WTC11 (cell line): ENCODE data around the gene MPV17L2. TPM values are rescaled to one million over a fixed set of nuclear protein-coding genes. Genes with fewer than 3 reads are reported as not detected.

Experiments used
- AR ChIP-seq: fragments of 250-450 bp; sonication (Bioruptor Pico); IDR thresholded peaks from 2 replicates; pipeline ENCODE4 v1.9.0; 2021; ENCODE audit warnings: mild to moderate bottlenecking
- ATF6 ChIP-seq: sonication (generic); formaldehyde crosslinking; IDR thresholded peaks from 2 replicates; pipeline ENCODE4 v1.8.1; 2023; ENCODE audit warnings: mild to moderate bottlenecking, missing genetic modification reagents
- CBFB ChIP-seq: sonication (generic); formaldehyde crosslinking; IDR thresholded peaks from 2 replicates; pipeline ENCODE4 v1.8.1; 2022; ENCODE audit warnings: mild to moderate bottlenecking, low read depth, missing genetic modification reagents
- E2F4 ChIP-seq: sonication (generic); formaldehyde crosslinking; IDR thresholded peaks from 2 replicates; pipeline ENCODE4 v1.8.1; 2022; ENCODE audit warnings: low read depth, mild to moderate bottlenecking, moderate library complexity, missing genetic modification reagents, borderline replicate concordance
- ELF4 ChIP-seq: sonication (generic); formaldehyde crosslinking; IDR thresholded peaks from 2 replicates; pipeline ENCODE4 v1.8.1; 2022; ENCODE audit warnings: low read depth, mild to moderate bottlenecking, moderate library complexity, missing genetic modification reagents
- ERG ChIP-seq: fragments of 250-450 bp; sonication (Bioruptor Pico); IDR thresholded peaks from 2 replicates; pipeline ENCODE4 v1.8.0; 2021; ENCODE audit warnings: mild to moderate bottlenecking
- FOXK1 ChIP-seq: sonication (generic); formaldehyde crosslinking; IDR thresholded peaks from 2 replicates; pipeline ENCODE4 v1.8.0; 2022; ENCODE audit warnings: mild to moderate bottlenecking, moderate library complexity, missing genetic modification reagents
- JUN ChIP-seq: sonication (generic); formaldehyde crosslinking; IDR thresholded peaks from 2 replicates; pipeline ENCODE4 v1.8.0; 2023; ENCODE audit warnings: mild to moderate bottlenecking, missing genetic modification reagents
- MLX ChIP-seq: sonication (generic); formaldehyde crosslinking; IDR thresholded peaks from 2 replicates; pipeline ENCODE4 v1.8.1; 2023; ENCODE audit warnings: mild to moderate bottlenecking, missing genetic modification reagents, moderate library complexity
- MYBL2 ChIP-seq: sonication (generic); formaldehyde crosslinking; IDR thresholded peaks from 2 replicates; pipeline ENCODE4 v1.8.1; 2023; ENCODE audit warnings: mild to moderate bottlenecking, moderate library complexity, missing genetic modification reagents
- NR1H2 ChIP-seq: sonication (generic); formaldehyde crosslinking; IDR thresholded peaks from 2 replicates; pipeline ENCODE4 v1.9.0; 2021; ENCODE audit warnings: mild to moderate bottlenecking, moderate library complexity, missing genetic modification reagents
- PRDM15 ChIP-seq: sonication (generic); formaldehyde crosslinking; IDR thresholded peaks from 2 replicates; pipeline ENCODE4 v1.8.0; 2022; ENCODE audit warnings: missing genetic modification reagents
- PREB ChIP-seq: sonication (generic); formaldehyde crosslinking; IDR thresholded peaks from 2 replicates; pipeline ENCODE4 v1.8.1; 2022; ENCODE audit warnings: mild to moderate bottlenecking, missing genetic modification reagents, moderate library complexity, borderline replicate concordance
- TEAD1 ChIP-seq: sonication (generic); formaldehyde crosslinking; IDR thresholded peaks from 2 replicates; pipeline ENCODE4 v1.8.0; 2022; ENCODE audit warnings: mild to moderate bottlenecking, missing genetic modification reagents
- ZBTB43 ChIP-seq: sonication (generic); formaldehyde crosslinking; IDR thresholded peaks from 2 replicates; pipeline ENCODE4 v1.8.1; 2023; ENCODE audit warnings: mild to moderate bottlenecking, missing genetic modification reagents
- ZNF263 ChIP-seq: sonication (generic); formaldehyde crosslinking; IDR thresholded peaks from 2 replicates; pipeline ENCODE4 v1.8.1; 2022; ENCODE audit warnings: low read depth, mild to moderate bottlenecking, moderate library complexity, missing genetic modification reagents
- ZNF317 ChIP-seq: sonication (generic); formaldehyde crosslinking; IDR thresholded peaks from 2 replicates; pipeline ENCODE4 v1.8.1; 2023; ENCODE audit warnings: low read depth, mild to moderate bottlenecking, moderate library complexity, missing genetic modification reagents, borderline replicate concordance
- ZNF512 ChIP-seq: sonication (generic); formaldehyde crosslinking; IDR thresholded peaks from 2 replicates; pipeline ENCODE4 v1.8.1; 2022; ENCODE audit warnings: missing genetic modification reagents, borderline replicate concordance
- ZSCAN18 ChIP-seq: fragments of 250-450 bp; sonication (Bioruptor Pico); IDR thresholded peaks from 2 replicates; pipeline ENCODE4 v2.1.2; 2022; ENCODE audit warnings: mild to moderate bottlenecking, moderate library complexity
- total RNA-seq: library from RNA; stranded (reverse); gene quantifications from 3 replicates; pipeline ENCODE4 v1.2.3, GENCODE V29; 2021

MPV17L2 gene
- total RNA-seq, 1 experiment from 2014 or later = 29.8 TPM

GRCh38 chr19:18233224-18233825, 40.3 kb downstream of the MPV17L2 start (continued):
- peak; percentile 33; the same call in 1 of the 2 replicates for TF ChIP-seq ZNF263
- TF ChIP-seq ZBTB43 (CRISPR knock-in tag) = peak; percentile 95
- peak; percentile 87 for TF ChIP-seq FOXK1
- no peak for TF ChIP-seq AR (CRISPR knock-in tag)
- peak; percentile 94; the same call in 1 of the 2 replicates for TF ChIP-seq CBFB (CRISPR knock-in tag)
- peak; percentile 52; the same call in 1 of the 2 replicates for TF ChIP-seq E2F4 (CRISPR knock-in tag)
- peak; percentile 38; the same call in 1 of the 2 replicates for TF ChIP-seq PRDM15
- TF ChIP-seq NR1H2 (CRISPR knock-in tag) = peak; percentile 78
- TF ChIP-seq TEAD1 (CRISPR knock-in tag) = peak; percentile 94
- TF ChIP-seq ATF6 = peak; percentile 88
- TF ChIP-seq ZNF317 (CRISPR knock-in tag) = 0 out of 2 replicates have a peak, but pooled peaks have one; percentile 36
- no peak for TF ChIP-seq ERG
- TF ChIP-seq ZNF512 (CRISPR knock-in tag) = peak; percentile 69; the same call in 1 of the 2 replicates
- peak; percentile 97 for TF ChIP-seq JUN
- TF ChIP-seq ELF4 (CRISPR knock-in tag) = peak; percentile 93; the same call in 1 of the 2 replicates
- peak; percentile 89; the same call in 1 of the 2 replicates for TF ChIP-seq PREB (CRISPR knock-in tag)
- TF ChIP-seq ZSCAN18 (CRISPR knock-in tag) = no peak
- peak; percentile 77; the same call in 1 of the 2 replicates for TF ChIP-seq MLX (CRISPR knock-in tag)
- peak; percentile 93 for TF ChIP-seq MYBL2 (CRISPR knock-in tag)
